A549 treated with dexamethasone at 1 μM for 4 hours (cell line): ENCODE results near the gene NADK. TPM values are rescaled to one million over a fixed set of nuclear protein-coding genes. Genes with fewer than 3 reads are reported as not detected.

Experiments
- total RNA-seq: library from RNA; stranded (reverse); fragments of 200-300 nt; extraction: Qiagen RNA extraction; gene quantifications from 5 replicates; pipeline ENCODE4 v1.2.3, GENCODE V29; 2022

Gene NADK, protein sequence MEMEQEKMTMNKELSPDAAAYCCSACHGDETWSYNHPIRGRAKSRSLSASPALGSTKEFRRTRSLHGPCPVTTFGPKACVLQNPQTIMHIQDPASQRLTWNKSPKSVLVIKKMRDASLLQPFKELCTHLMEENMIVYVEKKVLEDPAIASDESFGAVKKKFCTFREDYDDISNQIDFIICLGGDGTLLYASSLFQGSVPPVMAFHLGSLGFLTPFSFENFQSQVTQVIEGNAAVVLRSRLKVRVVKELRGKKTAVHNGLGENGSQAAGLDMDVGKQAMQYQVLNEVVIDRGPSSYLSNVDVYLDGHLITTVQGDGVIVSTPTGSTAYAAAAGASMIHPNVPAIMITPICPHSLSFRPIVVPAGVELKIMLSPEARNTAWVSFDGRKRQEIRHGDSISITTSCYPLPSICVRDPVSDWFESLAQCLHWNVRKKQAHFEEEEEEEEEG
- 27.1 to 39.9 TPM (median 37.2 TPM) in 5 replicates for total RNA-seq

DNA sequence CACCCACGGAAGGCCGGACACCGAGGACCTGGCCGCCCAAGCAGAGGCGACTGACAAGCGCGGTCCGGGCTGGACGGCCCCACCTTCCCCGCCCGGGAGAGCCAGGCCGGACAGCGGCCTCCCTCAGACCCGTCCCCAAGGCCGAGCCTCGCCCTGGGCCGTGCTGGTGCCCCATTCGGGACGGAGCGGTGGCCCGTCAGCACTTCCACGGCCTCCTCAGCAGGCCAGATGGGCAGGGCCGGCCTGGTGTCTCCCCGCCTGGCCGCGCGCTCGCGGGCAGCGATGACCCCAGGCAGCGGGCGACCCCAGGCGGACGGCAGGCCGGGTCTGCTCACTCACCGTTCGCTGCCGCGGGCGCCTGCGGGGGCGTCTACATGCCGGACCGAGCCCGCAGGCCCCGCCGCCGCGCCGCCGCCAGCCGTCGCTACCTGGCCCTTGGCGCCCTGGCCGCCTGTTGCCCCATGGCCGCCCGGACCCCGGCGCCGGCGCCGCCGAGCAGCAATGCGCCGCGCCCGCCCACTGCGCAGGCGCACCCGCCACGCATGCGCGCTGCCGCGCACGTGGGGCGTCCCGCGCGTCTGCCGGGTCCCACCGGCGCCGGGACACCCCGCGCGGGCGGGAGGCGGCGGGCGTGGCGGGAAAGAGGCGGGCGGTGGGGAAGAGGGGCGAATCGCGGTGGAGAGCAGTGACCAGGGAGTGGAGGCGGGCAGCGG, at the start of gene NADK:
Gene NADK (minus strand): TSS at position 521 of the 713 bp plus-strand sequence. CDS start 13,064 bp downstream, outside the sequence.

DNA sequence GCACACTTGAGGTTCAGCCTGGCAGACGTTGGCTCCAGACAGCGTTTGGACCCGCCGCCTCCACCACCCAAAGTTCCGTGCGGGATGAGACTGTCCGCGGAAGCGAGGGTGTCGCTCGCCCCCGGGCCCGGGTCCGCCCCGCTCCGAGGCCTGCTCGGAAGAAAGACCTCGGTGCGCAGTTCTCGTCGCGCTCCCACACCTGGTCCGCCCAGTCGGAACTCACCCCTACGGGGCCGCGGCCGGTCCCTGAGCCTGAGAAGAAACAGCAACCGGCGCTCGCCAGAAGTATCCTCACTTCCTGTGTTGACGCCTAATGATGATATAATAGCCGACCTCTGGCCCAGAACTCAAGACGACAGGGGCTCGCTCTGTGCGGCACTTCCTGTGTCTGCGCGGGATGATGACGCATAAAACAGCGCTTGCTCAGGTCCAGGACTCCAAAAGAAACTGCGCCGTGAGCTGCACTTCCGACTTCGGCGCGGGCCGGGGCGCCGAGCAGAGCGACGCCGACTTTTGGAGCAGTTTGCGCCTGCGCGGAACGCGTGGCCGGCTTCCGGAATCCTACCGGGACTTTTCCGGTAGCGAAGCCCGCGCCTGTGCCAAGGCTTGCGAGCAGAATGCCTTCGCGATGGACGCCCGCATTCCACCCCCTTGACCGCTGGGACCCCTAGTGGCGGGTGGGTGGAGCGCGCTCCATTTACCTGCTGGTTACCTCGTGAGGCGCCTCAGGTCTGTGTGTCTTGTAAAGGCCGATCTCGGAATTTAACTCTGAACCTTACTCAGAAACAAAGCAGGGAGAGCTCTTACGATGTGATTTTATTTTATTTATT, 54.0 kb downstream of the NADK start, which contains the start of gene CDK11A:
Gene CDK11A (minus strand): TSS at position 323 of the 830 bp plus-strand sequence. CDS start 1,539 bp downstream, outside the sequence.

Other genes with a start within 250 kb of the NADK start
- gene TMEM240, start 237.8 kb downstream of the NADK start, total RNA-seq = 0.20 to 0.52 TPM (median 0.37 TPM) in 5 replicates
- gene SSU72, start 203.6 kb downstream of the NADK start, total RNA-seq = 89.6 to 116 TPM (median 106 TPM) in 5 replicates
- gene FNDC10, start 178.3 kb downstream of the NADK start, total RNA-seq = 4.8 to 10.5 TPM (median 8.4 TPM) in 5 replicates
- 7.5 to 18.7 TPM (median 16.1 TPM) in 5 replicates for gene MIB2, start 163.0 kb downstream of the NADK start, total RNA-seq
- gene MMP23B, start 146.3 kb downstream of the NADK start, total RNA-seq = 0.46 to 0.79 TPM (median 0.61 TPM) in 4 of 5 replicates, not detected in the other
- gene CDK11B, start 119.5 kb downstream of the NADK start, total RNA-seq = 21.9 to 26.1 TPM (median 25.6 TPM) in 5 replicates
- 8.4 to 13.9 TPM (median 13.2 TPM) in 5 replicates for gene SLC35E2B, start 85.7 kb downstream of the NADK start, total RNA-seq
- 15.4 to 25.1 TPM (median 21.7 TPM) in 5 replicates for gene CDK11A, start 54.1 kb downstream of the NADK start, total RNA-seq
- gene GNB1, start 112.6 kb upstream of the NADK start, total RNA-seq = 202 to 248 TPM (median 232 TPM) in 5 replicates
- gene CALML6, start 136.8 kb upstream of the NADK start, total RNA-seq = 0.08 to 0.33 TPM (median 0.24 TPM) in 5 replicates
- gene TMEM52, start 140.8 kb upstream of the NADK start, total RNA-seq = 0.63 to 1.1 TPM (median 0.86 TPM) in 5 replicates
- gene CFAP74, start 225.3 kb upstream of the NADK start, total RNA-seq = 0.02 to 0.08 TPM in 2 of 5 replicates, not detected in the others
- 0.39 to 0.74 TPM (median 0.44 TPM) in 5 replicates for gene GABRD, start 240.9 kb upstream of the NADK start, total RNA-seq